GM12878 (cell line): ENCODE data around the gene EXOC3L1. TPM values are rescaled to one million over a fixed set of nuclear protein-coding genes. Genes with fewer than 3 reads are reported as not detected.

Experiments used
- ATAC-seq: fragments of 200-7000 bp; cut with Tn5 transposase; 3 replicates; pipeline ENCODE4 v1.9.1; 2020; ENCODE audit warnings: mild to moderate bottlenecking, moderate library complexity
- BruUV-seq: library from RNA; stranded (reverse); fragments of 400-500 nt; replicated peaks from 2 replicates; lab custom pipeline; 2021; lab: Mats Ljungman, UMichigan
- CTCF ChIA-PET: fragments of 300-600 bp; sonication (Branson Sonifier 250); formaldehyde crosslinking; extraction: SDS; loops from one replicate; lab custom pipeline; 2021; ENCODE audit warnings: inconsistent platforms; lab: Yijun Ruan, JAX
- POLR2A ChIA-PET: fragments of 350-600 bp; formaldehyde crosslinking; extraction: SDS; loops from one replicate; lab custom pipeline; 2021; ENCODE audit warnings: inconsistent platforms; lab: Charles Lee
- RAD21 ChIA-PET: fragments of 300-600 bp; sonication (Branson Sonifier 250); formaldehyde crosslinking; loops from one replicate; lab custom pipeline; 2023; ENCODE audit warnings: antibody characterized with exemption; ENCODE audit not compliant: unreplicated experiment; lab: Charles Lee
- SMC1A ChIA-PET: fragments of 300-600 bp; sonication (Branson Sonifier 250); formaldehyde crosslinking; loops from one replicate; lab custom pipeline; 2023; ENCODE audit not compliant: unreplicated experiment, uncharacterized antibody; lab: Charles Lee
- DNase-seq: peaks from one replicate; pipeline ENCODE4 v3.0.0-alpha.2; 2011; ENCODE audit warnings: low read depth, low spot score
- FAIRE-seq: peaks from 3 replicates; lab custom pipeline; 2011; peaks lifted over from hg19 to GRCh38; lab: Jason Lieb, UNC
- H2AFZ ChIP-seq: 2 replicates; pipeline ENCODE4 v1.6.0; 2011; ENCODE audit warnings: low read depth, low read length, control low read depth; ENCODE audit not compliant: control insufficient read depth
- H3K27ac ChIP-seq: 2 replicates; pipeline ENCODE4 v1.5.1; 2011; ENCODE audit warnings: control low read depth; ENCODE audit not compliant: control insufficient read depth, insufficient read depth
- H3K27me3 ChIP-seq, 2 experiments: replicated peaks in 1 of 2; 2 replicates each; pipeline versions ENCODE4 v1.6.0 to v1.6.1; 2011; ENCODE audit warnings: low read length in 1 of 2; ENCODE audit not compliant: control insufficient read depth in 2 of 2, insufficient read depth in 2 of 2
- H3K36me3 ChIP-seq, 2 experiments: 2 replicates each; pipeline ENCODE4 v1.5.1; 2011; ENCODE audit warnings: low read length in 1 of 2; ENCODE audit not compliant: control insufficient read depth in 2 of 2, insufficient read depth in 2 of 2
- H3K4me1 ChIP-seq: 2 replicates; pipeline ENCODE4 v1.6.1; 2011; ENCODE audit warnings: mild to moderate bottlenecking, low read length, moderate library complexity, mixed read lengths; ENCODE audit not compliant: control insufficient read depth, insufficient read depth
- H3K4me2 ChIP-seq: 2 replicates; pipeline ENCODE4 v1.6.0; 2011; ENCODE audit warnings: control low read depth; ENCODE audit not compliant: control insufficient read depth, insufficient read depth
- H3K4me3 ChIP-seq: fragments of 200-600 bp; sonication (generic); 2 replicates; pipeline ENCODE4 v1.5.1; 2016
- H3K79me2 ChIP-seq: 2 replicates; pipeline ENCODE4 v1.6.0; 2011; ENCODE audit warnings: low read length; ENCODE audit not compliant: control insufficient read depth, insufficient read depth
- H3K9ac ChIP-seq: 2 replicates; pipeline ENCODE4 v1.8.0; 2011; ENCODE audit warnings: low read length, control low read depth, mixed read lengths; ENCODE audit not compliant: control insufficient read depth, insufficient read depth
- H3K9me3 ChIP-seq: replicated peaks from 3 replicates; pipeline ENCODE4 v1.5.1; 2011; ENCODE audit warnings: mild to moderate bottlenecking, low read length; ENCODE audit not compliant: control insufficient read depth, insufficient read depth
- H4K20me1 ChIP-seq: 2 replicates; pipeline ENCODE4 v1.6.0; 2011; ENCODE audit not compliant: control insufficient read depth, insufficient read depth
- EP300 ChIP-seq, 2 experiments: fragments of 150-350 bp in 1 of 2; IDR thresholded peaks; 2 replicates each; pipeline ENCODE4 v1.6.1; 2011 to 2012; ENCODE audit warnings: low read depth in 2 of 2, low read length in 2 of 2, borderline replicate concordance in 1 of 2, improper control_type of control experiment in 1 of 2, inconsistent platforms in 1 of 2; ENCODE audit not compliant: control insufficient read depth in 1 of 2
- FOXM1 ChIP-seq: IDR thresholded peaks from 2 replicates; pipeline ENCODE4 v1.6.1; 2012; ENCODE audit warnings: low read depth, mild to moderate bottlenecking, inconsistent platforms, low read length, moderate library complexity
- MEF2A ChIP-seq: IDR thresholded peaks from 2 replicates; pipeline ENCODE4 v1.6.1; 2011; ENCODE audit warnings: low read depth, mild to moderate bottlenecking, low read length, moderate library complexity; ENCODE audit not compliant: insufficient read depth
- MTA3 ChIP-seq: IDR thresholded peaks from 2 replicates; pipeline ENCODE4 v1.6.1; 2012; ENCODE audit warnings: low read length, inconsistent platforms, borderline replicate concordance
- NFIC ChIP-seq: IDR thresholded peaks from 2 replicates; pipeline ENCODE4 v1.6.1; 2012; ENCODE audit warnings: low read depth, mild to moderate bottlenecking, inconsistent platforms, low read length, moderate library complexity
- POLR2A ChIP-seq: IDR thresholded peaks from 2 replicates; pipeline ENCODE4 v1.6.1; 2011; ENCODE audit warnings: low read depth, mild to moderate bottlenecking, low read length
- POLR2AphosphoS5 ChIP-seq: IDR thresholded peaks from 2 replicates; pipeline ENCODE4 v1.6.1; 2011; ENCODE audit warnings: mild to moderate bottlenecking, low read length, inconsistent platforms
- SUZ12 ChIP-seq: fragments of 200-600 bp; sonication (generic); IDR thresholded peaks from one replicate; pipeline ENCODE4 v1.6.1; 2018; ENCODE audit warnings: antibody characterized with exemption, mild to moderate bottlenecking; ENCODE audit not compliant: unreplicated experiment
- TAF1 ChIP-seq: IDR thresholded peaks from 2 replicates; pipeline ENCODE4 v1.6.1; 2011; ENCODE audit warnings: mild to moderate bottlenecking, low read depth, low read length, borderline replicate concordance
- USF2 ChIP-seq: IDR thresholded peaks from 2 replicates; pipeline ENCODE4 v1.6.1; 2011; ENCODE audit warnings: low read depth, low read length, improper control_type of control experiment, borderline replicate concordance
- ZBTB11 ChIP-seq: fragments of 450-650 bp; formaldehyde crosslinking; IDR thresholded peaks from 2 replicates; pipeline ENCODE4 v1.5.0; 2022; ENCODE audit warnings: mild to moderate bottlenecking, missing genetic modification characterization
- ZNF384 ChIP-seq: IDR thresholded peaks from 2 replicates; pipeline ENCODE4 v1.6.1; 2012; ENCODE audit warnings: low read depth, mild to moderate bottlenecking, low read length, improper control_type of control experiment, borderline replicate concordance
- WGBS: methylation state at CpG from one replicate; pipeline ENCODE4 v1.1.6; 2016; ENCODE audit warnings: low lambda C conversion rate; ENCODE audit not compliant: insufficient replicate concordance, insufficient coverage; ENCODE audit errors: missing lambda C conversion rate; 5-methylcytosine and 5-hydroxymethylcytosine counted together
- in situ Hi-C: fragments of 300-500 bp; cut with MboI; formaldehyde crosslinking; loops from 9 replicates; pipeline ENCODE4 v1.14.3; 2018; ENCODE audit warnings: mixed read lengths
- intact Hi-C: fragments of 100-400 bp; cut with micrococcal nuclease; formaldehyde crosslinking; loops from one replicate; pipeline ENCODE4 v1.14.2; 2022; ENCODE audit not compliant: unreplicated experiment
- polyA plus RNA-seq, 11 experiments: library from polyadenylated mRNA; depleted of rRNA in 4 of 11; unstranded in 6 of 11; stranded (reverse) in 5 of 11; fragments of >200 nt; fragmentation: Nextera tagmentation in 4 of 11; fragmentation: Illumina TruSeq in 1 of 11; extraction: Ambion mirVana in 4 of 11; extraction: Trizol in 1 of 11; gene quantifications; 1 replicate in 1 of 11; 2 replicates in 10 of 11; pipeline versions ENCODE4 v1.2.1 to v1.2.3, GENCODE V29; 2011 to 2016; ENCODE audit warnings: inconsistent platforms in 2 of 11, missing spikeins in 2 of 11, low read depth in 1 of 11
- total RNA-seq, 4 experiments: library from RNA; depleted of rRNA in 3 of 4; stranded (reverse); fragments of >200 nt in 3 of 4; fragmentation: Illumina TruSeq in 1 of 4; extraction: Trizol in 1 of 4; gene quantifications; 2 replicates each; pipeline versions ENCODE4 v1.2.1 to v1.2.3, GENCODE V29; 2013 to 2021

The EXOC3L1 gene
- total and polyA plus RNA-seq, 10 of the 15 experiments (the other 5 are each of a cell fraction or from before 2014, with no cell fraction given): 0.07 to 0.42 TPM; not detected in 8

DNA sequence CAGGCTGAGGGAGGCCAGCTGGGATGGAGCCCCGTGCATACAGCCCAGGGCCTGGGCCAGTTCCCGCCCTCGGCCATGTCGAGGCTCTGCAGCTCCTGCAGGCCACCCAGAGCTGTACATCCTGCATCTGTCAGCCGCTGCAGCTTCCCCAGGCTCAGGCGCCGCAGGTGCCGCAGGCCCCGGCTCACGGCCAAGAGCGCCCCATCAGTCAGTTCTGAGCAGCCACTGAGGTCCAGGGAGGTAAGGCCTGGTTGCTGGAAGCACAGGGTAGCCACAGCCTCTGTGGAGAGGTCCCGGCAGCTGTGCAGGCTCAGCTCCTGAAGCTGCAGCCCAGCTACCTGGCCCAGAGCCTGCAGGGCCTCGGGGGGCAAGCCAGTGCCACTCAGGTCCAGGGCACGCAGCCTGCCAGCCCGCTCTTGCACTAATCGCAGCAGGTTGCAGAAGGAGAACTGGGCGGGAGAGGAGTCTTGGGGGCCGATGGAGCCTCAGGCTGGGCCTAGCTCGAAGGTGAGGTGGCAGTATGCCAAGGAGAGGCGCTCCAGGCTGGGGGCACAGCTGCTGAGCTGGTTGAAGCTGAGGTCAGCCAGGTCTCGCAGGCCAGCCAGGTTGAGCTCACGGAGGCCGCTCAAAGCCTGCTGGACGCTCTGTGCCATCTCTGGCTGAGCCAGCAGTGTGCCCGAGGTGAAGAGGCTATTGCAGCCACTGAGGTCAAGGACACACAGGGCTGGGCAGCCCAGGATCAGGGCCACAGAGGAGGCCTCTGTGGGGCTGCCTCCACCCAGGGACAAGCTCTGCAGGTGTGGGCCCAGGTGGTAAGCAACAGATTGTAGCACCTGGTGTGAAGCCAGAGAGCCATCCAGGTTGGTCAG, 20.4 kb upstream of the EXOC3L1 start:
- Histone ChIP-seq H2AFZ (no peak overlapping the region), H3K36me3 (no peaks in the 10 kb centered on the region), H3K27me3 (no peaks in the 10 kb centered on the region), H3K4me2 (no peak overlapping the region), H3K9ac (no peak overlapping the region), H3K4me3 (no peak overlapping the region), H3K9me3 (no peaks in the 10 kb centered on the region), H3K4me1 (no peaks in the 10 kb centered on the region), H4K20me1 (no peaks in the 10 kb centered on the region), H3K27ac (no peak overlapping the region), H3K79me2 (no peaks in the 10 kb centered on the region)
- peak; percentile 20; the same call in 1 of the 2 replicates for TF ChIP-seq POLR2A
- TF ChIP-seq SUZ12: no peak
- intact Hi-C loops: no loop called here
- 79% methylated on average over 22 of the region's 25 CpGs for WGBS
- ChIA-PET POLR2A (no interaction called here), CTCF (no interaction called here), RAD21 (no interaction called here), SMC1A (no interaction called here)
- DNase-seq (no peak), FAIRE-seq (no peak), ATAC-seq (no peak)
- in situ Hi-C loops: no loop called here
- BruUV-seq: no TSS peak

DNA sequence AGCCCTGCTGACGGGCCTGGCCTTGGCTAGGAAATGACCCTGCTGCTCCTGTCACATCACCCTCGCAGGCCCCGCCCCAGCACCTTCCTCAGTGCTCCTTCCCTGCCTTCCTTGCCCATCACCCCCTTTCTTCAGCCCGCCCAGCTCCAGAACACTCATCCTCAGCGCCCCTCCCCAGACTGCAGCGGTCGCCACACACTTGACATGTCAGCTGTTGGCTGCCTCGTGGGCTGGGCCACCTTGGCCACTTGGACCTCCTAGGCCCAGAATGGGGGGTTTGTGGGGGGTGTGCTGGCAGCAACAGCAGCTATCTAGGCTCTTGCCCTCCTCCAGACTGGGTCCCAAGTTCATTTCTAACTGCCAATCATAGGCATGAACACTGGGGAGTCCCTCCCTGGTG, 19.6 kb upstream of the EXOC3L1 start:
- no peak overlapping the region for H3K27ac ChIP-seq
- no peak overlapping the region for H3K4me2 ChIP-seq
- SMC1A ChIA-PET: no interaction called here
- no peak overlapping the region for H2AFZ ChIP-seq
- H3K4me3 ChIP-seq: no peak overlapping the region
- BruUV-seq: no TSS peak
- POLR2A ChIA-PET: no interaction called here
- CTCF ChIA-PET: no interaction called here
- no peaks in the 10 kb centered on the region for H3K27me3 ChIP-seq
- no peaks in the 10 kb centered on the region for H3K79me2 ChIP-seq
- no peak overlapping the region for H3K9ac ChIP-seq
- in situ Hi-C loops: no loop called here
- DNase-seq: no peak
- RAD21 ChIA-PET: no interaction called here
- WGBS: 40% methylated on average over 2 of the region's 8 CpGs
- H3K36me3 ChIP-seq: no peaks in the 10 kb centered on the region
- intact Hi-C loops: no loop called here
- ATAC-seq: no peak
- H3K9me3 ChIP-seq: no peaks in the 10 kb centered on the region
- no peaks in the 10 kb centered on the region for H3K4me1 ChIP-seq
- no peak for FAIRE-seq
- no peaks in the 10 kb centered on the region for H4K20me1 ChIP-seq
- TF ChIP-seq MEF2A (no peak), EP300 (IDR thresholded peaks at IDR 0.05; ENCODE audit: borderline replicate concordance in 1 of 2, control insufficient read depth in 1 of 2, low read depth in 2 of 2, low read length in 2 of 2) (no peak), ZNF384 (no peak), TAF1 (no peak), POLR2AphosphoS5 (no peak), ZBTB11 (CRISPR knock-in tag) (no peak), USF2 (no peak), MTA3 (no peak), NFIC (no peak), FOXM1 (no peak)
